ENCODE measurements around the gene GPR42.
"Not testable (repeated sequence)": the region's sequence is repeated elsewhere in the genome, so short reads cannot be mapped to it uniquely, and the experiment has no call there.

Gene GPR42

GRCh38 chr19:35373492-35373891 lies 2.6 kb downstream of the GPR42 start:
- no peak for DNase-seq (ENCODE audit: low read depth)
- in situ Hi-C loops (cut with HindIII; ENCODE audit: low sequenced_read_pairs): no loop called here
- no peak overlapping the region for H3K4me3 ChIP-seq (ENCODE audit: low read depth, low read length)
- TF ChIP-seq, protein P1, sequence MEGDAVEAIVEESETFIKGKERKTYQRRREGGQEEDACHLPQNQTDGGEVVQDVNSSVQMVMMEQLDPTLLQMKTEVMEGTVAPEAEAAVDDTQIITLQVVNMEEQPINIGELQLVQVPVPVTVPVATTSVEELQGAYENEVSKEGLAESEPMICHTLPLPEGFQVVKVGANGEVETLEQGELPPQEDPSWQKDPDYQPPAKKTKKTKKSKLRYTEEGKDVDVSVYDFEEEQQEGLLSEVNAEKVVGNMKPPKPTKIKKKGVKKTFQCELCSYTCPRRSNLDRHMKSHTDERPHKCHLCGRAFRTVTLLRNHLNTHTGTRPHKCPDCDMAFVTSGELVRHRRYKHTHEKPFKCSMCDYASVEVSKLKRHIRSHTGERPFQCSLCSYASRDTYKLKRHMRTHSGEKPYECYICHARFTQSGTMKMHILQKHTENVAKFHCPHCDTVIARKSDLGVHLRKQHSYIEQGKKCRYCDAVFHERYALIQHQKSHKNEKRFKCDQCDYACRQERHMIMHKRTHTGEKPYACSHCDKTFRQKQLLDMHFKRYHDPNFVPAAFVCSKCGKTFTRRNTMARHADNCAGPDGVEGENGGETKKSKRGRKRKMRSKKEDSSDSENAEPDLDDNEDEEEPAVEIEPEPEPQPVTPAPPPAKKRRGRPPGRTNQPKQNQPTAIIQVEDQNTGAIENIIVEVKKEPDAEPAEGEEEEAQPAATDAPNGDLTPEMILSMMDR (IDR thresholded peaks at IDR 0.05; ENCODE audit: low read depth, low read length, missing control alignments): no peak

DNA sequence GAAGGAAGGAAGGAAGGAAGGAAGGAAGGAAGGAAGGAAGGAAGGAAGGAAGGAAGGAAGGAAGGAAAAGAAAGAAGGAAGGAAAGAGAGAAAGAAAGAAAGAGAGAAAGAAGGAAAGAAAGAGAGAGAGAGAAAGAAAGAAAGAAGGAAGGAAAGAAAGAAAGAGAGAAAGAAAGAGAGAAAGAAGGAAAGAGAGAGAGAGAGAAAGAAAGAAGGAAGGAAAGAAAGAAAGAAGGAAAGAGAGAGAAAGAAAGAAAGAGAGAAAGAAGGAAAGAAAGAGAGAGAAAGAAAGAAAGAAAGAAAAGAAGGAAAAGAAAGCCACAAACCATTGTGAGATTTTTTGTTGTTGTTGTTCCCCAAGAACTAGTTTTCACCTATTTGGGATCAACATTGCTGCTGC lies 3.2 kb downstream of the GPR42 start:
- in situ Hi-C loops (cut with HindIII; ENCODE audit: low sequenced_read_pairs); H3K4me3 ChIP-seq (ENCODE audit: low read depth, low read length); DNase-seq (ENCODE audit: low read depth): not testable (repeated sequence)

DNA sequence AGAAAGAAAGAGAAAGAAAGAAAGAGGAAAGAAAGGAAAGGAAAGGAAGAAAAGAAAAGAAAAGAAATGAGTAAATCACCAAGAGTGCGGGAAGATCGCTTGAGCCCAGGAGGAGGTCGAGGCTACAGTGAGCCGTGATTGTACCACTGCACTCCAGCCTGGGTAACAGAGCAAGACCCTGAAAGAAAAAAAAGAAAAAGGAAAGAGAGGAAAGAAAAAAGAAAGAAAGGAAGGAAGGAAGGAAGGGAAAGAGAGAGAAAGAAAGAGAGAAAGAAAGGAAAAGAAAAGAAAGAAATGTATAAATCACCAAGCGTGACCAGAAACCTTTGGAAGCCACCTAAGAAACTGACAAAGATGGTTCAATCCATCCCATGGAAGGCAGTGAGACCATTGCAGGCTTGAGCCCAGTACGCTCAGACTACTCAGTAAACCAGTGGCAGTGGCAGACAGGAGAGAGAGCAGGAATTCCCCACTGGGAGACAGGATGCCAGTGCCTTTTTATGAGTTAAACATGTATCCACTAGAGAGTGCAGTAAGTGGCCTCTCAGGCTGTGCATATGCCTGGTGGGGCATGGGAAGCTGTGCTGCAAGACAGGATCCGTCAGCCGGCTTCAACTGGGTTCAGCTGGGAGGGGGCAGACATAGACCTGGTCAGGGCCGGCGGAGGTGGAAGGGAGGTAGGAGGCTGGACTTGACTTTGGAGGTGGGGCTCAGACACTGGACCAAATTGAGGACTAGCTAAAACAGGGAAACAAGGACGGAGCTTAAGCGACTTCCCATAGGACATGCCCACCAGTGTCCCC lies 4.8 kb downstream of the GPR42 start:
- TF ChIP-seq, protein P1 (IDR thresholded peaks at IDR 0.05; ENCODE audit: low read depth, low read length, missing control alignments): no peak
- H3K4me3 ChIP-seq (ENCODE audit: low read depth, low read length): no peak overlapping the region
- in situ Hi-C loops (cut with HindIII; ENCODE audit: low sequenced_read_pairs): no loop called here
- DNase-seq (ENCODE audit: low read depth): no peak

- in situ Hi-C loops (cut with HindIII; ENCODE audit: low sequenced_read_pairs): no loop called here
- H3K4me3 ChIP-seq (ENCODE audit: low read depth, low read length): no peak overlapping the region
- no peak for DNase-seq (ENCODE audit: low read depth)
- TF ChIP-seq, protein P1 (IDR thresholded peaks at IDR 0.05; ENCODE audit: low read depth, low read length, missing control alignments): no peak
Measured at GRCh38 chr19:35377656-35378055, 6.8 kb downstream of the GPR42 start.

GRCh38 chr19:35378356-35378755 lies 7.5 kb downstream of the GPR42 start:
- in situ Hi-C loops (cut with HindIII; ENCODE audit: low sequenced_read_pairs): no loop called here

GRCh38 chr19:35379545-35379944 lies 8.7 kb downstream of the GPR42 start:
- H3K4me3 ChIP-seq (ENCODE audit: low read depth, low read length); DNase-seq (ENCODE audit: low read depth); in situ Hi-C loops (cut with HindIII; ENCODE audit: low sequenced_read_pairs): not testable (repeated sequence)

More at GRCh38 chr19:35378356-35378755, 7.5 kb downstream of the GPR42 start:
- DNase-seq (ENCODE audit: low read depth): no peak
- no peak overlapping the region for H3K4me3 ChIP-seq (ENCODE audit: low read depth, low read length)
- TF ChIP-seq, protein P1 (IDR thresholded peaks at IDR 0.05; ENCODE audit: low read depth, low read length, missing control alignments): no peak

DNA sequence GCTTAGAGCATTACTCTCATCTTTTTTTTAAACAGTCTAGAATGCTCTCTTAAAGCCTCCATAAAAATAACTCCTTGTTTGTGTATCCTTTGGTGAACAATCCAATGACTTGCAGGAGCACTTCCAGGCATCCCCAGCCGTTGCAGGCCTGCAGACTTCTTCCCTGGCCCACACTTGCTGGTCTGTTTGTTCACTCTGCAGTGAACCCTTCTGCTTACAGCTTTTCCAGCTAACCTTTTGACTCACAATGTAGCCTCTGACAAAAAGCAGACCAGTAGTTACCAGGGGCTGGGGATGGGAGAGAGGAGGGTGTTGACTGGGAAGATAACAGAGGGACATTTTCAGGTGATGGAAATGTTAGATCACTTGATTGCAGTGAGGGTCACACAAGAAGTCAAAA lies 9.1 kb downstream of the GPR42 start:
- no peak overlapping the region for H3K4me3 ChIP-seq (ENCODE audit: low read depth, low read length)
- in situ Hi-C loops (cut with HindIII; ENCODE audit: low sequenced_read_pairs): no loop called here
- DNase-seq (ENCODE audit: low read depth): no peak
- TF ChIP-seq, protein P1 (IDR thresholded peaks at IDR 0.05; ENCODE audit: low read depth, low read length, missing control alignments): no peak

Data from astrocyte of the cerebellum (primary cell).